ENCODE results near the gene UBL4A. TPM values are rescaled to one million over a fixed set of nuclear protein-coding genes. Genes with fewer than 3 reads are reported as not detected.

Gene UBL4A
- total RNA-seq, 1 experiment from 2014 or later, result 41.3 TPM

- H3K9me3 Mint-ChIP-seq (ENCODE audit: low read depth, unreplicated experiment), result no peaks in the 10 kb centered on the region
- DNase-seq, result no peak
- intact Hi-C loops (cut with micrococcal nuclease; ENCODE audit: unreplicated experiment), result no loop called here
- no TSS peak for BruUV-seq (replicated peaks)
- CTCF ChIA-PET, result interaction anchor here (0.6 kb wide), 1 partner anchor 17 kb away, joined by 4 read pairs; no protein-coding TSS in a partner anchor
- H3K4me3 Mint-ChIP-seq (ENCODE audit: low read depth, unreplicated experiment), result no peak overlapping the region
- H3K4me1 Mint-ChIP-seq (ENCODE audit: low read depth, unreplicated experiment), result no peaks in the 10 kb centered on the region
- TF ChIP-seq CTCF (IDR thresholded peaks at IDR 0.05; ENCODE audit: unreplicated experiment), result no peak
- no peaks in the 10 kb centered on the region for H3K27me3 Mint-ChIP-seq (ENCODE audit: unreplicated experiment)
- H3K36me3 Mint-ChIP-seq (ENCODE audit: insufficient read depth, unreplicated experiment), result peaks cover 11% of the 10 kb centered on the region
- H3K27ac Mint-ChIP-seq (ENCODE audit: unreplicated experiment), result no peak overlapping the region
Measured at GRCh38 chrX:154495472-154495922, 9.1 kb upstream of the UBL4A start.

- no TSS peak for BruUV-seq (replicated peaks)
- no peak for DNase-seq
- intact Hi-C loops (cut with micrococcal nuclease; ENCODE audit: unreplicated experiment), result loop anchor here (5.0 kb wide), 1 partner anchor 87 kb away; the partner anchor contains the start of gene DNASE1L1
- H3K27me3 Mint-ChIP-seq (ENCODE audit: unreplicated experiment), result no peaks in the 10 kb centered on the region
- no peak overlapping the region for H3K4me3 Mint-ChIP-seq (ENCODE audit: low read depth, unreplicated experiment)
- no peak for TF ChIP-seq CTCF (IDR thresholded peaks at IDR 0.05; ENCODE audit: unreplicated experiment)
- no peaks in the 10 kb centered on the region for H3K9me3 Mint-ChIP-seq (ENCODE audit: low read depth, unreplicated experiment)
- CTCF ChIA-PET, result no interaction called here
- peaks cover 19% of the 10 kb centered on the region for H3K36me3 Mint-ChIP-seq (ENCODE audit: insufficient read depth, unreplicated experiment)
- no peak overlapping the region for H3K27ac Mint-ChIP-seq (ENCODE audit: unreplicated experiment)
- H3K4me1 Mint-ChIP-seq (ENCODE audit: low read depth, unreplicated experiment), result peaks cover 3% of the 10 kb centered on the region
Measured at GRCh38 chrX:154494715-154495114, 8.3 kb upstream of the UBL4A start.

GRCh38 chrX:154490414-154491083, 4.1 kb upstream of the UBL4A start, which contains the start of gene SLC10A3:
TSS of gene SLC10A3 (minus strand) at chrX:154490629. CDS start at chrX:154488940, 1,689 bp downstream.
- H3K4me3 Mint-ChIP-seq (ENCODE audit: low read depth, unreplicated experiment), result peak within 1 kb of the TSS; percentile 80
- intact Hi-C loops (cut with micrococcal nuclease; ENCODE audit: unreplicated experiment), result loop anchor here (5.0 kb wide), 1 partner anchor 83 kb away; the partner anchor contains the start of gene DNASE1L1
- peaks cover 51% of the 10 kb centered on the region for H3K36me3 Mint-ChIP-seq (ENCODE audit: insufficient read depth, unreplicated experiment)
- H3K27ac Mint-ChIP-seq (ENCODE audit: unreplicated experiment), result peak within 1 kb of the TSS; percentile 83
- H3K27me3 Mint-ChIP-seq (ENCODE audit: unreplicated experiment), result no peaks in the 10 kb centered on the region
- CTCF ChIA-PET, result interaction anchor here (0.7 to 1.8 kb wide), 3 partner anchors 9 to 37 kb away, joined by 4 to 9 read pairs (median 5); no protein-coding TSS in a partner anchor
- H3K4me1 Mint-ChIP-seq (ENCODE audit: low read depth, unreplicated experiment), result peaks cover 11% of the 10 kb centered on the region
- no TSS peak for BruUV-seq (replicated peaks)
- no peaks in the 10 kb centered on the region for H3K9me3 Mint-ChIP-seq (ENCODE audit: low read depth, unreplicated experiment)
- TF ChIP-seq CTCF (IDR thresholded peaks at IDR 0.05; ENCODE audit: unreplicated experiment), result no peak
- DNase-seq, result peak; percentile 94

- H3K4me3 Mint-ChIP-seq (ENCODE audit: low read depth, unreplicated experiment), result peak overlapping the region; percentile 80
- H3K4me1 Mint-ChIP-seq (ENCODE audit: low read depth, unreplicated experiment), result peaks cover 11% of the 10 kb centered on the region
- no peak for TF ChIP-seq CTCF (IDR thresholded peaks at IDR 0.05; ENCODE audit: unreplicated experiment)
- H3K27me3 Mint-ChIP-seq (ENCODE audit: unreplicated experiment), result no peaks in the 10 kb centered on the region
- intact Hi-C loops (cut with micrococcal nuclease; ENCODE audit: unreplicated experiment), result loop anchor here (5.0 kb wide), 1 partner anchor 83 kb away; the partner anchor contains the start of gene DNASE1L1
- no peaks in the 10 kb centered on the region for H3K9me3 Mint-ChIP-seq (ENCODE audit: low read depth, unreplicated experiment)
- peak overlapping the region; percentile 82 for H3K27ac Mint-ChIP-seq (ENCODE audit: unreplicated experiment)
- DNase-seq, result no peak
- CTCF ChIA-PET, result interaction anchor here (1.1 to 1.8 kb wide), 2 partner anchors 10 to 37 kb away, joined by 4 to 5 read pairs; no protein-coding TSS in a partner anchor
- peaks cover 55% of the 10 kb centered on the region for H3K36me3 Mint-ChIP-seq (ENCODE audit: insufficient read depth, unreplicated experiment)
- TSS peak; percentile 74 for BruUV-seq (replicated peaks)
Measured at GRCh38 chrX:154490021-154490413, 3.6 kb upstream of the UBL4A start.

All from Calu3 (cell line).